ENCODE data around the gene PRDX5. TPM values are rescaled to one million over a fixed set of nuclear protein-coding genes. Genes with fewer than 3 reads are reported as not detected.
"Not testable (repeated sequence)": the region's sequence is repeated elsewhere in the genome, so short reads cannot be mapped to it uniquely, and the experiment has no call there.

Gene PRDX5
- total and polyA plus RNA-seq, 2 experiments from 2014 or later: 212 to 312 TPM

DNA sequence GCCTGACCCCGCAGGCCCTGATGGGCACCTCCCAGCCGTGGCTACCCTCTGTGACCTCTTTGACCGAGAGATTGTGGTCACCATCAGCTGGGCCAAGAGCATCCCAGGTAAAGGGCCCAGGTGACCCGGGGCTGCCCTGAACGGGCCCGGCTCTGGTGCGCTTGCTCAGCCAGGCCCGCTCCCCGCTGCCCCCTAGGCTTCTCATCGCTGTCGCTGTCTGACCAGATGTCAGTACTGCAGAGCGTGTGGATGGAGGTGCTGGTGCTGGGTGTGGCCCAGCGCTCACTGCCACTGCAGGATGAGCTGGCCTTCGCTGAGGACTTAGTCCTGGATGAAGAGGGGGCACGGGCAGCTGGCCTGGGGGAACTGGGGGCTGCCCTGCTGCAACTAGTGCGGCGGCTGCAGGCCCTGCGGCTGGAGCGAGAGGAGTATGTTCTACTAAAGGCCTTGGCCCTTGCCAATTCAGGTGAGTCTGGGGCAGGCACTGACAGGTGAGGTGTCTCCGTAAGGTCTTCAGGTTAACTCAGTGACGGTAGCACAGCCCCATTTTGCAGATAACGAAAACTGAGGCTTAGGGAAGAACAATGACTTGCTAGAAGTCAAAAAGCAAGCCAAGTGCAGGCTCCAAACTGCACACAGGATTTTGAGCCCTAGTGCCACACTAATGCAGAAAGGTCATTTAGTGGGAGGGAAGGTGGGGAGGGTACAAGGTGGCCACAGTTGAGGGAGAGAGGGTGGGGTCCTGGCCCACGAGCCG lies 2.9 kb upstream of the PRDX5 start:
- no peak overlapping the region for H3K4me2 ChIP-seq
- 0 out of 2 replicates have a peak overlapping the region, but pooled peaks have one; percentile 26 for H3K27ac Mint-ChIP-seq
- no peaks in the 10 kb centered on the region; the same call in 1 of the 2 replicates for H3K36me3 ChIP-seq (ENCODE audit: insufficient read depth)
- peak overlapping the region; percentile 49 for H3K4me3 Mint-ChIP-seq
- no peak overlapping the region for H3K27ac ChIP-seq (ENCODE audit: low read depth)
- peaks cover 19% of the 10 kb centered on the region; the same call in 1 of the 2 replicates for H3F3A ChIP-seq (replicated peaks; ENCODE audit: low read depth)
- H3K9me3 Mint-ChIP-seq: no peaks in the 10 kb centered on the region; the same call in 1 of the 3 replicates
- H3K4me1 Mint-ChIP-seq: peaks cover 14% of the 10 kb centered on the region
- no peak overlapping the region for H2AFZ ChIP-seq
- no peak overlapping the region for H3K4me3 ChIP-seq
- H3K27me3 Mint-ChIP-seq (ENCODE audit: insufficient read depth, low read depth, poor library complexity): peaks cover 30% of the 10 kb centered on the region
- TF ChIP-seq, protein P1, sequence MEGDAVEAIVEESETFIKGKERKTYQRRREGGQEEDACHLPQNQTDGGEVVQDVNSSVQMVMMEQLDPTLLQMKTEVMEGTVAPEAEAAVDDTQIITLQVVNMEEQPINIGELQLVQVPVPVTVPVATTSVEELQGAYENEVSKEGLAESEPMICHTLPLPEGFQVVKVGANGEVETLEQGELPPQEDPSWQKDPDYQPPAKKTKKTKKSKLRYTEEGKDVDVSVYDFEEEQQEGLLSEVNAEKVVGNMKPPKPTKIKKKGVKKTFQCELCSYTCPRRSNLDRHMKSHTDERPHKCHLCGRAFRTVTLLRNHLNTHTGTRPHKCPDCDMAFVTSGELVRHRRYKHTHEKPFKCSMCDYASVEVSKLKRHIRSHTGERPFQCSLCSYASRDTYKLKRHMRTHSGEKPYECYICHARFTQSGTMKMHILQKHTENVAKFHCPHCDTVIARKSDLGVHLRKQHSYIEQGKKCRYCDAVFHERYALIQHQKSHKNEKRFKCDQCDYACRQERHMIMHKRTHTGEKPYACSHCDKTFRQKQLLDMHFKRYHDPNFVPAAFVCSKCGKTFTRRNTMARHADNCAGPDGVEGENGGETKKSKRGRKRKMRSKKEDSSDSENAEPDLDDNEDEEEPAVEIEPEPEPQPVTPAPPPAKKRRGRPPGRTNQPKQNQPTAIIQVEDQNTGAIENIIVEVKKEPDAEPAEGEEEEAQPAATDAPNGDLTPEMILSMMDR (conservative IDR thresholded peaks at IDR 0.05; ENCODE audit: low read depth in 2 of 2): peak in 1 of 2 experiments; percentile 39; a peak in 2 of 4 replicates
- TF ChIP-seq, protein P2, sequence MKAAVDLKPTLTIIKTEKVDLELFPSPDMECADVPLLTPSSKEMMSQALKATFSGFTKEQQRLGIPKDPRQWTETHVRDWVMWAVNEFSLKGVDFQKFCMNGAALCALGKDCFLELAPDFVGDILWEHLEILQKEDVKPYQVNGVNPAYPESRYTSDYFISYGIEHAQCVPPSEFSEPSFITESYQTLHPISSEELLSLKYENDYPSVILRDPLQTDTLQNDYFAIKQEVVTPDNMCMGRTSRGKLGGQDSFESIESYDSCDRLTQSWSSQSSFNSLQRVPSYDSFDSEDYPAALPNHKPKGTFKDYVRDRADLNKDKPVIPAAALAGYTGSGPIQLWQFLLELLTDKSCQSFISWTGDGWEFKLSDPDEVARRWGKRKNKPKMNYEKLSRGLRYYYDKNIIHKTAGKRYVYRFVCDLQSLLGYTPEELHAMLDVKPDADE (IDR thresholded peaks at IDR 0.05): no peak
- DNase-seq (ENCODE audit: low spot score) (no peak), ATAC-seq (no peak)
- H3K36me3 Mint-ChIP-seq (ENCODE audit: low read depth): peaks cover 34% of the 10 kb centered on the region
- no peaks in the 10 kb centered on the region for H3K9me2 ChIP-seq (ENCODE audit: insufficient read depth)
- peaks cover 12% of the 10 kb centered on the region for H3K4me1 ChIP-seq (ENCODE audit: insufficient read depth)
- no peaks in the 10 kb centered on the region for H3K27me3 ChIP-seq (ENCODE audit: insufficient read depth)
- peaks cover 27% of the 10 kb centered on the region for H3K79me2 ChIP-seq (replicated peaks; ENCODE audit: insufficient read depth)
- no peaks in the 10 kb centered on the region; the same call in 1 of the 2 replicates for H4K20me1 ChIP-seq (replicated peaks; ENCODE audit: insufficient read depth)

DNA sequence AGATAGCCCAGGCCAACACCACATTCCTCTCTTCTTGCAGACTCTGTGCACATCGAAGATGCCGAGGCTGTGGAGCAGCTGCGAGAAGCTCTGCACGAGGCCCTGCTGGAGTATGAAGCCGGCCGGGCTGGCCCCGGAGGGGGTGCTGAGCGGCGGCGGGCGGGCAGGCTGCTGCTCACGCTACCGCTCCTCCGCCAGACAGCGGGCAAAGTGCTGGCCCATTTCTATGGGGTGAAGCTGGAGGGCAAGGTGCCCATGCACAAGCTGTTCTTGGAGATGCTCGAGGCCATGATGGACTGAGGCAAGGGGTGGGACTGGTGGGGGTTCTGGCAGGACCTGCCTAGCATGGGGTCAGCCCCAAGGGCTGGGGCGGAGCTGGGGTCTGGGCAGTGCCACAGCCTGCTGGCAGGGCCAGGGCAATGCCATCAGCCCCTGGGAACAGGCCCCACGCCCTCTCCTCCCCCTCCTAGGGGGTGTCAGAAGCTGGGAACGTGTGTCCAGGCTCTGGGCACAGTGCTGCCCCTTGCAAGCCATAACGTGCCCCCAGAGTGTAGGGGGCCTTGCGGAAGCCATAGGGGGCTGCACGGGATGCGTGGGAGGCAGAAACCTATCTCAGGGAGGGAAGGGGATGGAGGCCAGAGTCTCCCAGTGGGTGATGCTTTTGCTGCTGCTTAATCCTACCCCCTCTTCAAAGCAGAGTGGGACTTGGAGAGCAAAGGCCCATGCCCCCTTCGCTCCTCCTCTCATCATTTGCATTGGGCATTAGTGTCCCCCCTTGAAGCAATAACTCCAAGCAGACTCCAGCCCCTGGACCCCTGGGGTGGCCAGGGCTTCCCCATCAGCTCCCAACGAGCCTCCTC lies 2.0 kb upstream of the PRDX5 start:
- Mint-ChIP-seq H3K36me3 (ENCODE audit: low read depth) (peaks cover 44% of the 10 kb centered on the region), H3K4me1 (peaks cover 15% of the 10 kb centered on the region), H3K27ac (peak overlapping the region; percentile 100), H3K27me3 (ENCODE audit: insufficient read depth, low read depth, poor library complexity) (peaks cover 33% of the 10 kb centered on the region), H3K4me3 (peak overlapping the region; percentile 98)
- not testable (repeated sequence) for ATAC-seq; DNase-seq (ENCODE audit: low spot score); H3K27me3 ChIP-seq (ENCODE audit: insufficient read depth); H3K9me3 Mint-ChIP-seq; H3K36me3 ChIP-seq (ENCODE audit: insufficient read depth); H4K20me1 ChIP-seq (replicated peaks; ENCODE audit: insufficient read depth); H3K9me2 ChIP-seq (ENCODE audit: insufficient read depth); H2AFZ ChIP-seq
- Histone ChIP-seq H3K4me3 (peak overlapping the region; percentile 82), H3K27ac (ENCODE audit: low read depth) (peak overlapping the region; percentile 93), H3F3A (replicated peaks; ENCODE audit: low read depth) (peaks cover 17% of the 10 kb centered on the region; the same call in 1 of the 2 replicates), H3K4me2 (peak overlapping the region; percentile 74), H3K4me1 (ENCODE audit: insufficient read depth) (peaks cover 12% of the 10 kb centered on the region), H3K79me2 (replicated peaks; ENCODE audit: insufficient read depth) (peaks cover 22% of the 10 kb centered on the region)
